Measurements from ENCODE around the gene PXDN.

PXDN gene

DNA sequence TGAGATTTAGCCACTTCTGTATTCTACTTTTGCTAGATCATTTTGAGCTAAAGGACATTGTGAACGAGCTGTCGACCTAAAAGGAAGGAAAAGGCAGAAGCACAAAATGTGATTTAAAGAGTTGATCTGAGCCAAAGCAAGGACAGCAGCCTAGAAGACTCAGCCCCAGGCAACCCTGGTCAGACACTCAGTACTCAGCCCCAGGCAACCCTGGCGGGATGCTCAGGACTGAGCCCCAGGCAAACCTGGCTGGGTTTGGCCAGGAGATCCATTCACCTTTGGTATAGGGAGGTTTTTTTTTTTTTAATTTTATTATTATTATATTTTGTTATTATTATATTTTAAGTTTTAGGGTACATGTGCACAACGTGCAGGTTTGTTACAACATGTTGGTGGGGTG lies 34.3 kb upstream of the PXDN start:
- no peak for DNase-seq
- Histone ChIP-seq H3K9me3 (ENCODE audit: severe bottlenecking) (no peaks in the 10 kb centered on the region), H3K27me3 (ENCODE audit: insufficient read depth, low read depth, severe bottlenecking) (no peaks in the 10 kb centered on the region), H3K36me3 (no peaks in the 10 kb centered on the region), H3K27ac (no peak overlapping the region), H3K4me3 (ENCODE audit: low read depth, low read length) (no peak overlapping the region)
- TF ChIP-seq, protein P1, sequence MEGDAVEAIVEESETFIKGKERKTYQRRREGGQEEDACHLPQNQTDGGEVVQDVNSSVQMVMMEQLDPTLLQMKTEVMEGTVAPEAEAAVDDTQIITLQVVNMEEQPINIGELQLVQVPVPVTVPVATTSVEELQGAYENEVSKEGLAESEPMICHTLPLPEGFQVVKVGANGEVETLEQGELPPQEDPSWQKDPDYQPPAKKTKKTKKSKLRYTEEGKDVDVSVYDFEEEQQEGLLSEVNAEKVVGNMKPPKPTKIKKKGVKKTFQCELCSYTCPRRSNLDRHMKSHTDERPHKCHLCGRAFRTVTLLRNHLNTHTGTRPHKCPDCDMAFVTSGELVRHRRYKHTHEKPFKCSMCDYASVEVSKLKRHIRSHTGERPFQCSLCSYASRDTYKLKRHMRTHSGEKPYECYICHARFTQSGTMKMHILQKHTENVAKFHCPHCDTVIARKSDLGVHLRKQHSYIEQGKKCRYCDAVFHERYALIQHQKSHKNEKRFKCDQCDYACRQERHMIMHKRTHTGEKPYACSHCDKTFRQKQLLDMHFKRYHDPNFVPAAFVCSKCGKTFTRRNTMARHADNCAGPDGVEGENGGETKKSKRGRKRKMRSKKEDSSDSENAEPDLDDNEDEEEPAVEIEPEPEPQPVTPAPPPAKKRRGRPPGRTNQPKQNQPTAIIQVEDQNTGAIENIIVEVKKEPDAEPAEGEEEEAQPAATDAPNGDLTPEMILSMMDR (IDR thresholded peaks at IDR 0.05; ENCODE audit: low read depth, low read length), result no peak

DNA sequence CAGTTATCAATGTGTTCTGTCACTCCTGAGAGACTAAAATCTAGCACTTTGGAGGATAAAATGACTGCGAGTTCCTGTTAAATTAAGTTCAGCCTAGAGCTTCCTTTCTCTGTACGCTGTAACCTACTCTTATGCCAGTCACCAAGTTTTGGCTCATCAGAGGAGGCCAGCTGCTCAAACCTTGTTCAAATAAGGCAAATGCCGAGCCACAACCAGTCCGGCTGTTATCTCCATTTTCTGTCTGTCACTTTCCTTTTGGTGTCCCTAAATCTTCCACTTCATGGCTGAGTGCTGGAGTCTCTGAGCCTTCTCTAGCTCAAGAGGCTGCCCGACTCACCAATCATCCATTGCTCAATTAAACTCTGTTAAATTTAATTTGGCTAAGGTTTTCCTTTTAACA lies 33.5 kb upstream of the PXDN start:
- no peaks in the 10 kb centered on the region for H3K27me3 ChIP-seq (ENCODE audit: insufficient read depth, low read depth, severe bottlenecking)
- no peak overlapping the region for H3K27ac ChIP-seq
- no peak for DNase-seq

DNA sequence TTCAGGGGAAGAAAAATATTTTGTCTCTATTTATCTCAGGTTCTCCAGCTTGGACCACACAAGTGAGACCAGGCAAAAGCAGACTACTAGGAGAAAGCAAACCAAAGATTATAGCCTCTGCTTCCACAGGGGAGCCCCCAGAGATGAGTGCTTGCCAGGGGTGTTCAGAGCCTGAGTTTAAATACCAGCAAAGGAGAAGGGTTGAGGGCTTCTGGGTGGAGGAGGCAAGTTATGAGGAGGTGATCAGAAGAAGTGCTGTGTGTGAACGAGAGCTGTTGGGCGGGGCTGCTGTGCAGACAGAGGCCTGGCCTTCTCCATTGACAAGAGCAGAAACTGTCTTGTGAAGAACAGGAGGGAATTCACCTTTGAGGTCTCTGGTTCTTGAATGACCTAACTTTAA lies 32.8 kb upstream of the PXDN start:
- H3K27ac ChIP-seq, result no peak overlapping the region
- no peaks in the 10 kb centered on the region for H3K9me3 ChIP-seq (ENCODE audit: severe bottlenecking)
- H3K36me3 ChIP-seq, result no peaks in the 10 kb centered on the region
- H3K27me3 ChIP-seq (ENCODE audit: insufficient read depth, low read depth, severe bottlenecking), result no peaks in the 10 kb centered on the region
- H3K4me3 ChIP-seq (ENCODE audit: low read depth, low read length), result no peak overlapping the region
- TF ChIP-seq, protein P1 (IDR thresholded peaks at IDR 0.05; ENCODE audit: low read depth, low read length), result no peak
- DNase-seq, result no peak

More for the DNA sequence above, 33.5 kb upstream of the PXDN start:
- TF ChIP-seq, protein P1 (IDR thresholded peaks at IDR 0.05; ENCODE audit: low read depth, low read length), result no peak
- H3K4me3 ChIP-seq (ENCODE audit: low read depth, low read length), result no peak overlapping the region
- H3K36me3 ChIP-seq, result no peaks in the 10 kb centered on the region
- no peaks in the 10 kb centered on the region for H3K9me3 ChIP-seq (ENCODE audit: severe bottlenecking)

DNA sequence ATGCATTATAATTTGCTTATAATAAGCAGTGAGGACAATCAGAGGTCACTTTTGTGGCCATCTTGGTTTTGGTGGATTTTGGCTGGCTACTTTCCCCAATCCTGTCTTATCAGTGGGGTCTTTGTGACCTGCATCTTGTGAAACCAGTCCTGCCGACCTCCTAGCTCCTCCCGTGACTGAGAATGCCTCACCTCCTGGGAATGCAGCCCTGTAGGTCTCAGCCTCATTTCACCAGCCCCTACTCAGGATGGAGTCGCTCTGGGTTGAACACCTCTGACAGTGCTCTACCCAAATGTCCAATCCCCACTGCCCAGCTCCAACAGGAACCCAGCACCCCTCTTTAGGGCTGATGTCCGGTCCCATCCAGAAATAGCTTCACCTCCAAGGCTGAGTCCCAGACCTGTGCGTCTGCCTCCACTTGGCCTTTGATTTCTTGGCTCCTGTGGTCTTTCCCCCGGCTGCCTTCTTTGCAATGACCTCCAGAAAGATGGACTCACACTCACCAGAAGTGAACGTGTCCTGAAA lies 31.3 kb upstream of the PXDN start:
- Histone ChIP-seq H3K27ac (no peak overlapping the region), H3K9me3 (ENCODE audit: severe bottlenecking) (no peaks in the 10 kb centered on the region), H3K4me3 (ENCODE audit: low read depth, low read length) (no peak overlapping the region), H3K27me3 (ENCODE audit: insufficient read depth, low read depth, severe bottlenecking) (no peaks in the 10 kb centered on the region), H3K36me3 (no peaks in the 10 kb centered on the region)
- TF ChIP-seq, protein P1 (IDR thresholded peaks at IDR 0.05; ENCODE audit: low read depth, low read length), result no peak
- DNase-seq, result no peak

DNA sequence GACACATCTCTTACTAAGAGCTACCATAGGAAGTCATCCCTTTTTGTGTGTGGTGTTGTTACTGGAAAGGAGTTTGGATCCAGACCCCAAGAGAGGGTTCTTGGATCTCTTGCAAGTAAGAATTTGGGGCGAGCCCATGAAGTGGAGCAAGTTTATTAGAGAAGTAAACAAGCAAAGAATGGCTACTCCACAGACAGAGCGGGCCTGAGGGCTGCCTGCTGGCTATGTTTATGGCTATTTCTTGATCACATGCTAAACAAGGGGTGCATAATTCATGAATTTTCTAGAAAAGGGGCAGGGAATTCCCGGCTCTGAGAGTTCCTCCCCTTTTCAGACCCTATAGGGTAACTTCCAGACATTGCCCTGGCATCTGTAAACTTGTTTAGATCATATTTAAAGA lies 30.6 kb upstream of the PXDN start:
- no peak for DNase-seq
- no peaks in the 10 kb centered on the region for H3K9me3 ChIP-seq (ENCODE audit: severe bottlenecking)
- H3K27ac ChIP-seq, result no peak overlapping the region
- no peaks in the 10 kb centered on the region for H3K27me3 ChIP-seq (ENCODE audit: insufficient read depth, low read depth, severe bottlenecking)
- no peaks in the 10 kb centered on the region for H3K36me3 ChIP-seq
- TF ChIP-seq, protein P1 (IDR thresholded peaks at IDR 0.05; ENCODE audit: low read depth, low read length), result no peak
- no peak overlapping the region for H3K4me3 ChIP-seq (ENCODE audit: low read depth, low read length)

DNA sequence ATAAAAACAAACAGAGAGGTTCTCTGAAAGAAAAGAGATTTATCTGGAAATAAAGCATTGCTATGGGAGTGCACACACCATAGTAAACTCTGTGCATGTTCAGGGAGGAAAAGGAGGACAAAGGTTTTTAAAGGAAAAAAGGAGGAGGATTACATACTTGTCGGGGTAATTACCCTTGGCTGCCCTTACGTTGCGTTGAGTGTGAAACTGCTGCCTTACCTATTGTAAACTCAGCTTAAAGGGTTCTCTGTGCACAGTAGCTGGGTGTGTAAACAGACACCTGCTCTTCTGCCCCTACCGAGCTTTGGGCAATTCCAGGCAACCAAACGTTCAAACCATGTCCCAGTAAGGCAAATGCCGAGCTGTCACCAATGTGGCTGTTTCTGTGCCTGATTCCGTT lies 29.6 kb upstream of the PXDN start:
- H3K9me3 ChIP-seq (ENCODE audit: severe bottlenecking), result no peaks in the 10 kb centered on the region
- H3K27me3 ChIP-seq (ENCODE audit: insufficient read depth, low read depth, severe bottlenecking), result no peaks in the 10 kb centered on the region
- no peak for DNase-seq
- no peaks in the 10 kb centered on the region for H3K36me3 ChIP-seq
- H3K27ac ChIP-seq, result no peak overlapping the region
- no peak overlapping the region for H3K4me3 ChIP-seq (ENCODE audit: low read depth, low read length)
- TF ChIP-seq, protein P1 (IDR thresholded peaks at IDR 0.05; ENCODE audit: low read depth, low read length), result no peak

Measured in WERI-Rb-1 (cell line).